GM21360 (cell line): ENCODE data around the gene PLAC1.

Experiments
- ATAC-seq: cut with Tn5 transposase; IDR thresholded peaks from one replicate; pipeline ENCODE4 v1.9.1; 2021; ENCODE audit warnings: mild to moderate bottlenecking, moderate library complexity; ENCODE audit not compliant: unreplicated experiment

PLAC1 gene

DNA sequence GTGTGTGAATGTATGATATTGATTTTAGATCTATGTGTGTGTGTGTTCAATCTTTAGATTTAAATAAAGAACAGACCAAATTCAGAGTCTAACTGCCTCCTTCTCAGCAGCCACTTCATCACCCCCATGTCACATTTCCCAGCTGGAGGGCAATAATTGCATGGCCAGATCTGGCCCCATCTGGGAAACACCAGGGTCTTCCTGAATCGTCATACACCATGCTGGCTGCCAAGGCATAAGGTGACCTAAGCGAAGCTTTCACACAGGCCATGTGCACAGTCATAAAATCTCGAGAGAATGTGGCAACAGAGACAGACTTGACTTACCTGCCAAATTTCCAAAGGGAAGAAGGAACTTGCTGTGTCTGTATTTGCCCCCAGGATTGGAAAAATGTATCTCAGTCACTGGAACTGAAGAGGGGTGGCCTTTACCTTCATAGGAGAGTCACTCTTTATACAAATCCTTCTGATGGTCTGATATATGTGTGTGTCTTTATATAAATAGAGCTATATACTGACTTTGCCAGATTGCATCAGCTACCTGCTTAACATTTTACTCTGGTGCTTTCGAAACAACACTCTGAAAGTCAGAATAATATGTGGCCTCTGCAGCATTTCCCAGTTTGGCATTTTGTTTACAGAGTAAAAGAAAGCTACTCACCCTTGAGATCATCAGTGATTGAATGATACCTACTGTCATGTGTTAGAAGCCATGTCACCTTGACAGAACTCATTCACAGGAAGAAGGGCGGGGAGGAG is at the start of gene PLAC1:
Gene PLAC1 (minus strand): TSS at position 470 of the 758 bp plus-strand sequence. CDS start 91,789 bp downstream, outside the sequence.
- ATAC-seq, result no peak

GRCh38 chrX:134706138-134706537 is 47.9 kb upstream of the PLAC1 start:
- no peak for ATAC-seq

DNA sequence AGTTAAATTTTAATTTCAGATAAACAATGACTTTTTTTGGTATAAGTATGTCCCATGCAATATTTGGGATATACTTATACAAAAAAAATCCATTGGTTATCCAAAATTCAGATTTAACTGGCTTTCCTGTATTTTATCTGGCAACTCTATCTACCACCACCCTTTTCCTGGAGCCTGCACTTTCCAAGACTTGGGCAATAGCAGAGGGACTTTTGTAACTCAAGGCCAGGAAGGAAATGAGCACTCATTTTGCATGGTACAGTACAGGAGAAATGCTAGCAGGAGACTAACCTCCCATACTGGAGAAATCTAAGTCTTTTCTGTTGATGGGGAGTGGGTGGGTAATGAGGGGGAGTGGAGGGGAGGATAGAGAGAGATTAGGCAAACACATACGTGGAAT is 37.7 kb upstream of the PLAC1 start:
- no peak for ATAC-seq

- ATAC-seq, result no peak
Observed at GRCh38 chrX:134694333-134695322, 36.4 kb upstream of the PLAC1 start.

DNA sequence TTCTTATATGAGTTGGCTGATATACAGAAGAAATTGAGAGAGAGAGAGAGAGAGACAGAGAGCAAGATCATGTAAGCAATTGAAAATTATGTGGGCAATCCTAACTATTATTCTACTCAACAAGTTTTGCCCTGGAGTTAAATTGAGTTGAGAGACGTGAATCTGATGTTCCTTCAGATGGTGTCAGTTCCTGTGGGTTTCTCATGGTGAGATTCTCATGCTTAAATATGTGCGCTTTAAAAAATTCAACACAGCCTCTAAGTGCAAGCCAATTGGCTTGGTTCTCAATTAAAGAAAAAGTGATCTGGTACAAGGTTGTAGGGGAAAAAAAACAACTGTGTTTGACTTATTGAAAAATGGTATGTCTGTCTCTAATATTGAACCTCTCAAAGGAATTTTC is 35.4 kb upstream of the PLAC1 start:
- ATAC-seq, result no peak

DNA sequence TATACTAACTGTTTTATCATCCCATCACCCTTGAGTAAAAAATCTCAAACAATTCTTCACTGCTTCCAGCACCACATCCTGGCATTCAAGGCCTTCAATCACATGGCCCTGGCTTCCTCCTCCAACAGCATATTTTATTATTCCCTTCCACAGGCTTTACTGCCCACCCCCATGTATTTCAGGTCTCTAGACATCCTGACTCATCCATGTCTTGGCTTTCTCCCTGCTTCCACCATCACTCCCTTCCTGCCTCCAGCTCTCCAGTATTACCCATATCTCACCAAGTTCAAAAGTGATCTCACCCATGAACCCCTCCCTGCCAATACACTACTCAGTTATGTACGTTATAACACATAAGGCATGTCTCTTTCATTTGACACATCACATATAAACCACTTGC is 34.7 kb upstream of the PLAC1 start:
- ATAC-seq, result no peak

DNA sequence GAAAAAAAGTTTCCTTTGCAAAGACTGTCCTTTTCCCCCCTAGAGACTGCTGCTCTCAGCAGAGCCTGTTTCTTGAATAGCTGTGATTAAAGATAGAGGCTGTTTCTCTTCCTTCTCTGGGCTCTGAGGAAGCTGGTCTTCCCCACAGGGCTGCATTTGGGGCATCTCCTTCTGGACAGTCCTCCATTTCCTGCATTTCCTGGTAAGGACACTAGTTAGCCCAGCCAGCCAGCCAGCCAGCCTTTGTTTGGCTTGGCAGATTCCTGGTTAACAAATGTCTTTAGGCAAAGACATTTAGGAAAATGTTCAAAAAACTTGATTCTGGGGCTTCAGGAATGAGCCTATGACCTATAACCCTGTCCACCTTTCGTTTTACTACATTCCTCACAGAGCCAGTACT is 34.0 kb upstream of the PLAC1 start:
- no peak for ATAC-seq

DNA sequence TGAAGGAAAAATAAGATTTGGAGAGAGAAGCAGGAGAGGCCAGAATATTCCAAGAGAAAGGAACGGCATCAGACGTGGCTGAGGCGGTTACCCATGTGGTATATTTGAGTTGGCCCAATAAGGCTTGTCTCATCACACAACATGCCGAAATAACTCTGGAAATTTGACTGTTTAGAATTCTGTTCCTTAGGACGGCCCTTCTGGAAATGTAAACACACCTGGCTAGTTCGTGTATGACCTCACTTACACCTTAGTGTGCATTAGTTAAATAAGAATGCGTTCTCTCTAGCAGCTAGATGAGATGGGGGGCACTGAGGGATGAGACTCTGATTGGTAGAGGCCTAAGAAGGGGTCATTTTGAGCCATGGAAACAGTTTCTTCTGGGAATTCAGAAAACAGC is 33.2 kb upstream of the PLAC1 start:
- no peak for ATAC-seq

GRCh38 chrX:134688839-134689238 is 30.6 kb upstream of the PLAC1 start:
- ATAC-seq, result no peak

GRCh38 chrX:134688031-134688823 is 30.0 kb upstream of the PLAC1 start:
- no peak for ATAC-seq

DNA sequence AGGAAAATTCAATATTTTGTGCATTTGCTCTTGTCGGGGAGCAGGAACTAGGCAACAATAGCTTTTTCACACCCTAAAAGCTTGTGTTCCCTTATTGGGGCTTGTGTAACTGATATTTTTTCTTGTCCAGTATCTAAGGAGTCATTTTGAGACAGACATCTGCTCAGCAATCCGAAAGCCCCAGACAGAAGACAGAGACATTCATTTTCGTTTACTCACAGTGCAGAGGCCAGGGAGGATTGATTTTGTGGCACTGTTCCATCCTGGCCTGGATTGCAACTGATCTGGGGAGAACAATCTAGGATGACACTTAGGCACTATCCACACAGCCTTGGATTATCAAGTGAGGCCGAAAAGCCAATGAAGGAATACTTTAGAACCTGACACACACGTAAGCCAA is 27.4 kb upstream of the PLAC1 start:
- ATAC-seq, result no peak

- ATAC-seq, result no peak
Observed at GRCh38 chrX:134684956-134685355, 26.7 kb upstream of the PLAC1 start.

DNA sequence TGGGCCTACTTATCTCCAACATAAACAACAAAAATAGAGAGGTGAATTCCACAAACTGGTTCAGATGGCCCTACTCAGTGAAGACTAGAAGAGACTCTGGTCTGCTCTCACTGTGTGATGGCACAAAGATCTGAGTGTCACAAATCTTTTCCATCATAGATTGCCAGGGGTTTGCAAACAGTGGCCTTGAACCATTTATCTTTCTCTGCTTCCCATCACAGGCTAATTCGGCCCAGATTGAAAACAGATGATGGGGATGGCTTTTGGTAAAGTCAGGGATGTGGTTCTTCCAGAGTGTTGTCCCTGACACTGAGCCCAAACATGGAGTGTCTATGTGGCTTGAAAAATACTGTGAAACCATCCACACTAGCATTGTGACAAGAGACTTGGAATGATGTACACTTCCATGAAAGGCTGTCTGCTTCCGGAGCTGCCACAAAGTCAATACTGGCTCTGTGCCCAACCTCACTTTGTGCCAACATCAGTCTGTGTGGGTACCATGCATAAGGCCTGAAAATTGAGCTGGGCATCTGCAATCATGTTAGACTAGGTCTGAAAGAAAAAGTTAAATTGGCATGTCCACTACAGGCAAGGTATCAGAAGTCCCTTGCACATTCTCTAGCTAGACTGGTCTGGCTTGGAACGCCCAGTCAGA is 25.2 kb upstream of the PLAC1 start:
- ATAC-seq, result no peak

- ATAC-seq, result no peak
Observed at GRCh38 chrX:134682081-134682480, 23.8 kb upstream of the PLAC1 start.

- ATAC-seq, result no peak
Observed at GRCh38 chrX:134679644-134680043, 21.4 kb upstream of the PLAC1 start.

DNA sequence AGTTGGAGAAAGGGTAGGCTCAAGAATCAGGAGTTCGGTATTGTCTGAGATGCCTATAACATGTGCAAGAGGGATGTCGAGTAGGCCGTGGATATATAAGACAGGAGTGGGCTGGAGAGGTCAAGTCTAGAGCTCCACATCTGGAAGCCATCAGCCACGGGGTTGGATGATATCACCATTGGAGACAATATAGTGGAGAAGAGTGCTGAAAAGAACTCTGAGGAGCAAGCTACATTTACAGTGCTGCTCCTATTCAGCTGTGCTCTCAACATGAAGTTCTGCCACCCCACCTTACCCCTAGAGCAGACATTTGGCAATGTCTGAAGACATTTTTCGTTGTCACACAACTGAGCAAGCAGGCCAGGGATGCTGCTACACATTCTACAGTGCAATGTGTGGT is 20.9 kb upstream of the PLAC1 start:
- no peak for ATAC-seq

DNA sequence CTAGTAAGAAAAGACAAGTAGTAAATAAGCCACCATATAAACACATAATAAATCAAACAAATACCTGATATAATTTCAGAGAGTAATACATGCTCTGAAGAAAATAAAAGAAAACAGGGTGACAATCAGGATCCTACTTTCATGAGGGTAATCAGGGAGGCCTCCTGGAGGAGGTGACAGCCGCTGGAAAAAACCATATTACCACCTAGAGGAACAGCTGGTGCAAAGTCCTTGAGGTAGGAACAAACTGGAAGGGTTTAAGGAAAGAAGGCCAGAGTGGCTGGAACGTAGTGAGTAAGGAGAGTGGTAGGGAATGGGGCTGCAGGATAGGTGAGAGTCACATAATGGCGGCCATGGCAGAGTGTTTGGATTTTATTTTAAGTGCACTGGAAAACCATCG is 19.1 kb upstream of the PLAC1 start:
- ATAC-seq, result no peak

GRCh38 chrX:134676436-134676835 is 18.2 kb upstream of the PLAC1 start:
- ATAC-seq, result no peak

DNA sequence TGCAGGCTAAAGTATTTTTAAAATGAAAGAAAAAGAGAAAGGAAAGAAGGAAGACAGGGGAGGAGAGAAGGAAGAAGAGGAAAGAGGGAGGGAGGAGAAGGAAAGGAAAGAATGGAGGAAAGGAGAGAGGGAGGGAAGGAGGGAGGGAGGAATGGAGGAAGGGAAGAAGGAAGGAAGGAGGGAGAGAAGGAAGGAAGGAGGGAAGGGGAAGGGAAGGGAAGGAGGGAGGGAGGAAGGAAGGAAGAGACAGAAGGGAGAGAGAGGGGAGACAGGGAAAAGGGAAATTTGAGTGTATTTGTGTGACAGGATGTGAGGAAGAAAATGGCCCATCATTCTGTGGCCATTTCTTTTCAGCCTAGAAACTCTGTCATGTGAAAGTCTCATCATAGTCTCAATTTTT is 14.9 kb upstream of the PLAC1 start:
- no peak for ATAC-seq

DNA sequence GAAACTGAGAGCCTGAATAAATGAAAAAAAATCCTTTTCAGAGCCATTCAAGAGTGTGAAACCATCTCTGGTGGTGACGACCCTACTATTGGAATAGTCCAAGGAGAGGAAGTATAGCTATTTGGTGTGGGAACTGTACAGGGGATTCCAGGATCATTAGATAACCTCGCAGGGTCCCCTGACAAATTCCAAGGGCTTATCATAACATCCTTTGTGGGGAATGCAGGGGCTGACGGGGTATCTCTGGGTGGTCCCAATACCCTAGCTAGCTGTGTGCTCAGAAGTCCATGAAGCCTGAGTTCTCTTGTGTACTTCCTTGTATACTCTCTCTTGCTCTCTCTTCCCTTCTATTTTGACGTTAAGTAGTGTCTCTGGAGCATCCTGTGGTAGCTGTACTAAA is 13.8 kb upstream of the PLAC1 start:
- ATAC-seq, result no peak

DNA sequence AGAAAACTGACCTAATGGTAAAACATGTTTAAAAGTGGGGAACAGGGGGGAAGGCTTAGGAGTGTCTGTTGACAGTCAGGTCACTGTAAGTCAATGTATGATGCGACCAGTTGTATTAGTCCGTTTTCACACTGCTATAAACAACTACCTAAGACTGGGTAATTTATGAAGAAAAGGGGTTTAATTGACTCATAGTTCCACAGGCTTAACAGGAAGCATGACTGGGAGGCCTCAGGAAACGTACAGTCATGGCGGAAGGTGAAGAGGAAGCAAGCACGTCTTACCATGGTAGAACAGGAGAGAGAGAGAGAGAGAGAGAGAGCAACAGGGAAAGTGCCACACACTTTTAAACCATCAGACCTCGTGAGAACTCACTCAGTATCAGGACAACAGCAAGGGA is 13.0 kb upstream of the PLAC1 start:
- ATAC-seq, result no peak
